ENCODE results near the gene TBC1D22A.

Gene TBC1D22A

DNA sequence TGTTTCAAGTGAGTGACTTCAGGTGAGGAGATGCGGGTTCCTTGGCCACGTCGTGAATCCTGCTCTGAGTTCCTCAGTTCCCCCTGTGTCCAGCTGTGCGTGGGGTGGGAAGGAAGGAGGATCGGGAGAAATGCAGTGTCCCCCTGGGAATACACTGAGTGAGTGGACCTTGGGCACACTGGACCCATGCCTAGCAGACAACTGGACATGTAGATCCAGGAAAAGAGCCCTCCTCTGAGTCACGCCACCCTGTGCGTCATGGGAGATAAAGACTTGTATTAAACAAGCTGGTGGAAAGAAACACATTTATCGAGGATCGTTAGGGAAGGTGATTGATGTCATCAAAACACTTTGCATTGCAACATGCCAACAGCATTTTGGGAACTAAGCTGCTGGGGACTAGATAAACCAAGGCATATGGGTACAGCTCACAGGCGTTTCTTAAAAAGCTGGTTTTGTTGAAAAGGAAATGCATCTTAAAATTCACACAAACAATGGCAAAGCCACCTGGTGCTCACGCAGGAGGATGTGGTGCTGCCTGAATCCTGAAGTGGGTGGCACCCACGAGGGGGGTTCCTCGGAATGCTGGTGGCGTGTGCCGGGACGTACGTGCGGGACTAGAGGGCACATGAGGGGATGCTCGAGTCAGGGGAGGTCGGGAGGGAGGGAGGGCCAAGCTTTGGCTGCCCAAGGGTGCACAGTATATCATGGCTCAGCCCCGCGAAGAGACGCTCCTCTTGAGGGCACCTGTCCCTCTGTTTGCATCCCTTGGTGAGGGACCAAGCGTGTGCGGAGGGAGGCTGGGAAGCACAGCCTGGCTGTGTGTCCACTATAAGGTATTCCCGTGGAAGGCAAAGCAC is 303.5 kb downstream of the TBC1D22A start:
- DNase-seq = no peak

GRCh38 chr22:47066616-47066905 is 304.1 kb downstream of the TBC1D22A start:
- no peak for DNase-seq

GRCh38 chr22:47067321-47067890 is 305.0 kb downstream of the TBC1D22A start:
- no peak for DNase-seq

DNA sequence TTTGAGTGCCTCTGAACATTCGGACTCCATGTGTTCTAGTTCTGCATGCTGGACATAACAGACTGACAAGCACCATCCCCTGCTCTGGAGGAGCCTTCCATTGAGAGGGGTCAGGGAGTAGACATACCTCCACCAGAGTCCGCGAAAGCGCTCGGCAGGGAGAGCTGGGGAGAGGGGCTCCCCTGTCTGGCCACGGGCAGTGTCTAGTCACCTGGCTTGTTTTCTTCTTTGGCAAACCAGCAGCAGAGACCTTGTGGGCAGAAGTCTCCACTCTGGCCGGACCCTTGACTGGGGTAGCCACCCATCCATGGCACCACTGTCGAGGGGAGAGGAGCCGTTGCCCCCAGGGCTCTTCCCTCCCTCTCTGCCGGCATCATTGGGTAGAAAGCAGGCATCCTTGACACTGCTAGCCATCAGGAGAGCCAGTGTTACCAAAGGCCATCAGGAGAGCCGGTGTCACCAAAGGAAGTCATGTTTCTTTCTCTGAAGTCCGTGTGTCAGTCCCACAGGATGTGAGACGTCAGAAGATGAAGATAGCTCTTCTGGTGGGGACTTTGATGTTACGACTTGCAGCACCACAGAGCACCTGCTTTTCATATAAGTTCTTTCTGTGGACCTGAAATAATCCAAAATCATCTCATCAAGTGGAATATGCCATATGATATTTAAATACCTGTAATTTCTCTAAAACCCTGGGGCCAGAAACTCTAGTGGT is 305.6 kb downstream of the TBC1D22A start:
- DNase-seq = no peak

DNA sequence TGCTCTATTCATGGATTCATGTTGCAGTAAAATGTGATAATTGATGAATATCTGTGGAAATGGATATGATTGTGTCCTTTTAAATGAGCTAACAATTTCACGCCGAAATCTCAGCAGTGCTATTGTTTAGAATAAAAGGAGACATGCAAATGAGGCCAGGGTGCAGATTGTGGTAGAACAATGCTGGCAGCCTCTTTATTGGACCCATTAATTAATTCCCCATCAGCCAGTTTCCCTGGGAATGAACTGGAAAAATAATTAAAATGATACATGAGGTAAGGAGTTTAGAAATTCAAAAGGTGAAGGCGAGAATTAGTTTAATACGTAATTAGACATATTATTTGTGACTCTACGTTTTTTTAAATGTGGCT is 306.2 kb downstream of the TBC1D22A start:
- no peak for DNase-seq

- no peak for DNase-seq
Measured at GRCh38 chr22:47069270-47069669, 306.8 kb downstream of the TBC1D22A start.

DNA sequence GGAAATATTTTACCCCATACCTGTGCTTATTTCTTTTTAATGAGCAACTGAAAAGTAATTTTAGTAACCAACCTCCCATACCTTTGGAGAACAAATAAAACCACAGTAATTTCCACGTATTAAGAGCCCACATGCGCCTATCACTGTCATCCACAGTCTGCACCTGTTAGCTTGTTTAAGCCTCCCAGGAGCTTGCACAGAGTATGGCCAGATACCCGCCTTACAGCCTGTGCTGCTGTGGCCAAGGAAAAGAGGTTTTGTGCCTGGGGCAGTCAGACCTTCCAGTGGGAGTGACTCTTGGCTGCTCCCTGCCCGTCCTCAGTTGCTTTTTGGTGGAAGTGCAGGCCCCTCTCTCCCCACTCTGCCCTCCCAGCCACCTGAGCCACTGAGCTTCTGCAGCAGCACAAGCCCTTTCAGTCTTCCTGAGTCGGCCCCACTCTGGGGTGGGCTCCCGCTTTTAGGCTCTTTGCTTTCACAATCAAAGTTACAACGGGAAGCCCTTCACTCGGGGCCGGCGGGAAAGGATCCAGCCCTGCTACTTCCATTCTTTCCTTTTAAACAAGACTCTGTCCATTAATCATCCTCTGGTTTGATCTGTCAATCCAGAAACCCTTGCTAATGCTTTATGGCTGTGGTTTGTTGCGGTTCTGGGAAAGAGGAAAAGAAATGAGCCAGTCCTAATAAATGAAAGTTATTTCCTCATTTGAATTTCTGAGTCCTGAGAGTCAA is 308.8 kb downstream of the TBC1D22A start:
- DNase-seq = no peak

DNA sequence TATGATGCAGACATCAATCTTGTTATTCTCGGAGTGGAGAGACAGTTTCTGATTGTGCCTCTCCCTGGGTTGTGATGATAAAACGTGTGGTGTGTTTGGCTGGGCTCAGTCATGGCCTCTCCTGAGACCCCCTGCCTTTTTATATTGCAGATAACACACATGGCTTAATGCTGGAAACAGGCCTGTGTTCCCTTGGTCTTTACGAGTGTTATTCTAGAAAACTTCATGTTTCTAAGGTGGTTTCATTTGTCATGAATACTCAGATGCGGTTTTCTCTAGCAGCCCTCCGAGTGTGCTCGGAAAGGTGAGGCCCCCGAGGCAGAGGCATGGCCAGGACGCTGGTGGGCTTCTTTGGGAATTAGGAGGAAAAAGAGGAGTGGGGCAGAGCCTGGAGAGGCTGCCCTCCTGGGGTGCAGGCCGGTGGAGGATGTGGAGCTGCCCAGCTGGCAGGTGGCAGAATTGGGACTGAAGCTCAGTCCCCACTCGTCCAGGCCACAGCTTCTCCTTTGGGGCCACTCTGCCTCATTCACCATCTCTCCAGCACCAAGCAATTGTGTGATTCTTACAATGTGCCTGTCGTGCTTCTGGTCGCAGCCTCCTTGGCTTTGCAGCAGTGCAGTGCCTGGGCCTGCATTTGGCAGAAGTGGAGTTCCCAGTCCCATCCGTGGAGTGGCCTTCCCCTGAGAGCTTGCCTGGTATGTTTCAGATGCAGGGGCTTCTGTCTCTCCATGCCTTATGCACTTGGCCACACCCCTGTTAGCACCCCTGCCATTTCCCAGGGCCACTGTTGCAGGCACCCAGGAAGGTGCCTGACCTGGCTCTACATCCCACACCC is 309.6 kb downstream of the TBC1D22A start:
- DNase-seq = no peak

- no peak for DNase-seq
Measured at GRCh38 chr22:47072642-47072967, 310.2 kb downstream of the TBC1D22A start.

DNA sequence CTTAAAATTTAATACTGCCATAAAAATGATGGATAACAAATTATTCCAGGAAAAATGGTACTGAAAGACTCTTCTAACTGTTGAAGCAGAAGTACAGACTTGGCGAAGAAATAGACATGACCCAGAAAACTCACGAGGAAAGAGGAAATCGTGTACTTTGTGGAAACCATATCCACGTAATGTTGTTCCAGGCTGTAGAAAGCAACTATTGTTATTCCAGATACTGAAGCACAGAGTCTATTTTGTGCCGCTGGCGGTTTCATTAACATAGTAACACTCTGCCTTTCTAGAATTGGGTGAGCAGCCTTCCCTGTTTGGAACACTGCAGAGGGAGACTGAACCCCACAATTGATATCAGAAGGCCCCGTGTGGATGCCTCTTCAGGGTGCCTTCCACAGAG is 310.6 kb downstream of the TBC1D22A start:
- no peak for DNase-seq

- DNase-seq = no peak
Measured at GRCh38 chr22:47074105-47074504, 311.7 kb downstream of the TBC1D22A start.

DNA sequence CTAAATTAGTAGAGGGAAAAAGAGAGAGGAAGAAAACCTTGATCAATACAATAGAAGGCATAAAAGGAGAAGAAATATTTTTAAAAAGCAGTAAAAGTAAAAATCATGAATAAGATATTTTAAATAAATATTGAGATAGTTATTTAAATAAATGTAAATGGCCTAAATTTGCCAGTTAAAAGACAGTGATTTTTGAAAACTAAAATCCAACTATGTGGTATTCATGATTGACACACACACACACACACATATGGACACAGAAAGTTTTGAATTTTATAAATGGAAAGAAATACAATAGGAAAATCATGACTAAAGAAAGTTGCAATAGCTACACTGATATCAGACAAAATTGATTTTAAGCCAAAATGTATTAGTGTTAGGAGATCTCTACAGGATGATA is 313.1 kb downstream of the TBC1D22A start:
- no peak for DNase-seq

DNA sequence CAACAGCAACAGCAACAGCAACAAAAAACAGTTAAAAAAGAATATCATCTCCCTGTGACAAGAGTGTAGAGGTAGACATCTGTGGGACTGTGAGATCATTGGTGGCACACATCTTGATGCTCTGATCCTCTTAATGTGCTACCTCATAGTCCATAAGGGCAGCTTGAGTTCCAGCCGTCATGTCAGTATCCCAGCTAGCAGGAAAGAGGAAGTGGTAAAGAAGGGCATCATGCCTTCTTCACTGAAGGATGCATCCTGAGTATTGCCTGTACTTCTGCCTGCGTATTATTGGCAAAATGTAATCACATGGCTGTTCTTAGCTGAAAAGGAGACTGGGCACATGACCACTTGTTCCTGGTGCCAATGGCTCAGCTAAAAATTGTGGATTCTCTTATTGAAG is 314.3 kb downstream of the TBC1D22A start:
- no peak for DNase-seq

DNA sequence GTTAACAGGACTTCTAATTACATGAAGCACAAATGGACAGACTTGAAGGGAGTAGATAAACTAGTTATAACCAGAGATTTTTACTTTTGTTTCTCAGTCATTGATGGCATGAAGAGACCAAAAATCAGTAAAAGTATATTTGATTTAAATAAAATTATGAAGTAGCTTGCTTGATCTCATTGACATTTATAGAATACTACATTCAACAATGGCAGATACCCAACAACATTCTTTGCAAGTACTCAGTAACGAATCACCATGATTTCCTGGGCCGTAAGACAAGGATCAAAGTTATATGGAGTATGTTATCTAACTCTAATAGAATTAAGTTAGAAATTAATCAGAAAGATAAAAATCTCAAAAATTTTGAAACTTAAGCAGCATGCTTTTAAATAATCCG is 317.6 kb downstream of the TBC1D22A start:
- DNase-seq = no peak

GRCh38 chr22:47082505-47082904 is 320.1 kb downstream of the TBC1D22A start:
- DNase-seq = no peak

- DNase-seq = no peak
Measured at GRCh38 chr22:47083379-47083986, 321.0 kb downstream of the TBC1D22A start.

- no peak for DNase-seq
Measured at GRCh38 chr22:47084226-47084625, 321.8 kb downstream of the TBC1D22A start.

DNA sequence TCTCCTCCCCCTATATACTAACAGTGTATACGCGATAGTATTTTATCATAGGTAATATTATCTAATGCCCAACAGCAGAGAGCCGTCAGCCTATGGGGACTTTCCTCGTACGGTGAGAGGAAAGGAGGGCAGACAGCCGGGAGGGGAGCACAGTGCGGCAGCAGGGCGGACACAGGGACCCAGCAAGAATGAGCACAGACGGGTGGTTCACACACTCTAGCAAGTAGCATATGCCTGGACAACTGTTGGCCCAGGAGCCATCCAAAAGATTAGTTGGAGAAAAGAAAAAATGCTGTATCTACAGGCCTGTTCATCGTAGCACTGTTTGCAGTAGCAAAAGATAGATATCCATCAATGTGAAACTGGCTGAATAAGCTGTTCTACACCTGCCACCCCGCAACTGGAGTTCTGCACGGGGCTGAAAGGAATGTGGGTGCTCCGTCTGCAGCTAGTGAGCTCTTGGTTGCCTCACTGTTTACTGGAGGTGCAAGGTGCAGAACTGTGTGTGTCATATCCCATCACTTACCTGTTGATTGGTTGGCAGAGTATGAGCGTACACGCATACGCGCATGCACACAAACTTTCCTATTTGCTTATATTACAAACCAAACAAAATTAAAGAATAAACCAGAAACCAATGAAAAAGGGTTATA is 324.3 kb downstream of the TBC1D22A start:
- no peak for DNase-seq

DNA sequence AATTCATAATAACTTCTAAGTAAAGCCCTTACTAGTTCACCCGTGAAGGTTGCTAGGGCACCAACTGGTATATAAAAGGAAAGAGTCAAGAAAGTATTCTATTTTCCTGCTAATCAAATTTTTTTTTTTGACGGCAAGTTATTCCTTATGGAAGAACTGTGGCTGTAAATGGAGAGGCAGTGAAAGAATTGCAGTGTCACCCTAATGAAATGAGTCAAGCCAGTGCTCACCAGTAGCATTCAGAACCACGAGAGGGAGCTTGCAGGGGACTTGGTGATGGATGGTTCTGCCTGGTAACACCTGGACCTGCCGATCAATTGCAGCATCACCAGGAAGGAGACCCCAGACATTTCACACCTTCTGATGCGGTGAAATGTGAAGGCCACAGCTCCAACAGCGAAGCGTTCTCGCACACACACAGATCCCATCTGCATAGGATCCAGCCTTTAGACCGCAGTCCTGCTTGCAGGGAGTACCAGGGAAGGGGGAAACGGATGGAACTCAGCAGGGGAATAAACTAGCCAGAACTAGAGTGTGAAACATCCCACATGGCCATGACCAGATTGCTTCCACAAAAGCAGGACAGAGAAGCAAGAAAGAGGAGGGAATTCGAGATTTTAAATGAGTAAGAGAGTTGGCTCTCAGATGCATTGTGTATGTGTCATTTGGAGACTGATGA is 326.2 kb downstream of the TBC1D22A start:
- no peak for DNase-seq

GRCh38 chr22:47089374-47089773 is 326.9 kb downstream of the TBC1D22A start:
- DNase-seq = no peak

All from T-helper 2 cell (primary cell).